Activated CD4-positive, alpha-beta T cell treated with anti-CD3 and anti-CD28 coated beads, Interleukin-10, Interleukin-2, amounts not matched to agents 100 ng/mL and 50 ng/mL, durations not matched to agents 16 hours and 8 hours (primary cell): ENCODE measurements around the gene CPLX3.

ENCODE experiments used
- DNase-seq: peaks from one replicate; pipeline ENCODE4 v3.0.0-alpha.2; 2020

Gene CPLX3

DNA sequence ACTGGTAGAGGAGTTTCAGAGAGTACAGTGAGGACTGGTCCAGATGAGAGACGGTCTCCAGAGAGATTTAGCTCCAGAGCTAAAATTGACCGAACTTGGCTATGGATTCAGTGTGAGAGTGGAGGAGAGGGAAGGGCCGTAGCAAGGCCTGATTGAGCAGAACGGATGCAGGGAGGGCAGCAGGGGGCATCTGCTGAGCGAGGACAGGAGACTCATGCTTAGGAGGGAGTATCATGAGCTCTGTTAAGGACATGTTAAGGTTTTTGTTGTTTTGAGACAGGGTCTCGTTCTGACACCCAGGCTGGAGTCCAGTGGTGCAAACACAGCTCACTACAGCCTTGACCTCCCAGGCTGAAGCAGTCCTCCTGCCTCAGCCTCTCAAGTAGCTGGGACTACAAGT is 21.5 kb upstream of the CPLX3 start:
- no peak for DNase-seq

DNA sequence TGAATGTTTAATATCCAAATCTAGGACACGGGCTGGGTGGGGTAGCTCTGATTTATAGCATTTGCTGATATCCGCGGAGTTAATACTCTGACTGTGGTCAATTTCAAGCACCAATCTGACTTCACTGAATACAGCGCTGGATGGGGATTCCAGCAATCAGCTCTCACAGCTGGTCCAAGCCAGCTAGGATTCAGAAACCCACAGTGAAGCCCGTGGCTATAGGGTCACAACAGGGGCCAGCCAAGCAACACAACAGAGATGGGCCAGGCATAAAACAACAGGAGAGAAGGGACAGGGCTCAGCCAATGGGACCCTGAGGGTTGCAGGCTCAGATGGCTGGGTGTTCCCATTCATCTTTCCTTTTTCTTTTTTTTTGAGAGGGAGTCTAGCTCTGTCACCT is 19.1 kb upstream of the CPLX3 start:
- DNase-seq, result no peak

DNA sequence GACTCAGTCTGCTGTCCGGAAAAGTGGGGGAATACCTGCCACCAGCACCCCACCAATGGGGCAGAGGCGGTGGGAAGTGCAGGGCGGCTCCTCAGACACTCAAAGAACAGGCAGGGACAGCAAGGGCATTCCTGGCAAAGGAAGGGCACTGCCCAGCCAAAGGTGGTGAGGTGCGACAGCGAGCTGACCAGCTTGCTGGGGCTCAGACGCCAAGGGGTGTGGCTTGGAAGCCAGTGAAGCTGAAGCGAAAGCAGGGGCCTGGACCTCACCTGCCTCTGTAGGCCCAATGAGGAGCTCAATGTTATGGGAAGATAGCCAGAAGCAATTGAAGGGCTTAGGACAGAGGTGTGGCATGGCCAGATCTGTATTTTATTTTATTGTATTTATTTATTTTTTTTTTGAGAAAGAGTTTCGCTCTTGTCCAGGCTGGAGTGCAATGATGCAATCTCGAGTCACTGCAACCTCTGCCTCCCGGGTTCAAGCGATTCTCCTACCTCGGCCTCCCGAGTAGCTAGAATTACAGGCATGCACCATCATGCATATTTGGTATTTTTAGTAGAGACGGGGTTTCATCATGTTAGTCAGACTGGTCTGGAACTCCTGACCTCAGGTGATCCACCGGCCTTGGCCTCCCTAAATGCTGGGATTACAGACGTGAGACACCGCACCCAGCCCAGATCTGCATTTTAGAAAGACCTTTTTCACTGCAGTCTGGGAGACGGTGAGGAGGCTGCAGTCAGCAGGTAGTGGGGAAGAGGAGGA is 18.2 kb upstream of the CPLX3 start:
- no peak for DNase-seq

DNA sequence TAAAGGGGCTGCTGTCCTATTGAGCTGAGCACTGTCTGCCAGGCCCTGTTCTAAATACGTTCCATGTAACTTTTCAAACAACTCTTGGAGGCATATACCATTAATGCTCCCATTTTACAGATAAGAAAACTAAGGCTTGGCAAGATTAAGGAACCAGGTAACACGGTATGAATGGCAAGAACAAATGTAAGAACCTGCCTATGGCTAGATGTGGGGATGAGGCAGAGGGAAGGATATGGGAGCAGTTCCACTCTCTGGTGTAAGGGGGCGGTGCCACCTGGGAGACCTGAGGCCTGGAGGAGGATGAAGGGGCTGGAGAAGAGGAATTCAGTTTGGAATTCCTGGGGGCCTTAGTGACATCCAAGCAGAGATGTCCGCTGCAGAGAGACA is 17.6 kb upstream of the CPLX3 start:
- DNase-seq, result no peak

DNA sequence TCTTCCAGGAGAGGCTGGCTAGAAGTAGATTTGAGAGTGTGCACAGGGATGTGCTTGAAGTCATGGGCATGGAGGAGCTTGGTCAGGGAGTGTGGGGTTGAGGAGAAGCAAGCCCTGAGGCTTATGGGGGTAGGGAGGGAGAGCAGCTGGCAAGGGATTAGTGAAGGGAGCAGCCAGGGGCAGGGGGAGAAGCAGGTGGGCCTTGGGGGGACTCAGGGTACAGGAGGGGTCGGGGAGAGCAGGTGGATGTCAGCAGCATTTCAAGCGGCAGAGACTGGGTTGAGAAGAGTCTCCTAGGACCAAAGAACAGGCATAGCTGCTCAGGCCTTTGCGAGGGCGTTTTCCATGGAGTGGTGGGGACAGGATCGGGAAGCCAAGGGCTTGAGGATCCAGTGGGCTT is 17.2 kb upstream of the CPLX3 start:
- no peak for DNase-seq

DNA sequence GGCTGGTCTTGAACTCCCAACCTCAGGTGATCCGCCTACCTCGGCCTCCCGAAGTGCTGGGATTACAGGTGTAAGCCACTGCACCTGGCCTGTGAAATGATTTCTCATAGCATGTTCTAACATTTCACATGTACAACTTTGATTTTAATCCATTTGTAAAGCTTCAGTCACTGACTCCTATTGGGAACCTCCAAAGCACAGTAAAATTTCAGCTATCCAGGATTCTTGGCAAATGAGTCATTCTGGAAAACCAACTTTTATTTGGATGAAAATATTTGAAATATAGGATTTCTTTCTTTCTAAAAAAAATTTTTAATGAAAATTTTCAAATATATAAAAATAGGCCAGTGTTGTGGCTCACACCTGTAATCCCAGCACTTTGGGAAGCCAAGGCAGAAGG is 16.5 kb upstream of the CPLX3 start:
- no peak for DNase-seq

DNA sequence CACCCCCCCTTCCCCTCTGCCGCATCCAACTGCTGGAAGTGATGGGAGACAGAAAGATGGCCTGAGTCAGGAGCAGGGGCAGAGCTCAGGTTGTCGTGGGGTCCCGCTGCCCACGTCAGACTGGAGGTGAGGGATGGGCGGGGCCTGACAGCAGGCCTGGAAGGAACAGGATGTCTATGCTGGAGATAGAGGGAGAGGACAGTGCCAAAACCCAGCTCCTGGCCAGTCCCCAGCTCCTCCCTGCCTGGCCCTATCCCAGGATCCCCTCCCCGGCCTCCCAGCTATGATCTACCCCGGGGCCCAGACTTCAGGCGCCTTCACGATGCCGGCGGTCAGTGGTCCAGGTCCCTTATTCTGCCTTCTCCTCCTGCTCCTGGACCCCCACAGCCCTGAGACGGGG is 13.9 kb upstream of the CPLX3 start, which contains the start of gene LMAN1L:
Gene LMAN1L, plus strand, starts transcription at position 303 of the 400 bp plus-strand sequence. Its CDS starts 20 bp downstream, at position 323.
- DNase-seq, result no peak

DNA sequence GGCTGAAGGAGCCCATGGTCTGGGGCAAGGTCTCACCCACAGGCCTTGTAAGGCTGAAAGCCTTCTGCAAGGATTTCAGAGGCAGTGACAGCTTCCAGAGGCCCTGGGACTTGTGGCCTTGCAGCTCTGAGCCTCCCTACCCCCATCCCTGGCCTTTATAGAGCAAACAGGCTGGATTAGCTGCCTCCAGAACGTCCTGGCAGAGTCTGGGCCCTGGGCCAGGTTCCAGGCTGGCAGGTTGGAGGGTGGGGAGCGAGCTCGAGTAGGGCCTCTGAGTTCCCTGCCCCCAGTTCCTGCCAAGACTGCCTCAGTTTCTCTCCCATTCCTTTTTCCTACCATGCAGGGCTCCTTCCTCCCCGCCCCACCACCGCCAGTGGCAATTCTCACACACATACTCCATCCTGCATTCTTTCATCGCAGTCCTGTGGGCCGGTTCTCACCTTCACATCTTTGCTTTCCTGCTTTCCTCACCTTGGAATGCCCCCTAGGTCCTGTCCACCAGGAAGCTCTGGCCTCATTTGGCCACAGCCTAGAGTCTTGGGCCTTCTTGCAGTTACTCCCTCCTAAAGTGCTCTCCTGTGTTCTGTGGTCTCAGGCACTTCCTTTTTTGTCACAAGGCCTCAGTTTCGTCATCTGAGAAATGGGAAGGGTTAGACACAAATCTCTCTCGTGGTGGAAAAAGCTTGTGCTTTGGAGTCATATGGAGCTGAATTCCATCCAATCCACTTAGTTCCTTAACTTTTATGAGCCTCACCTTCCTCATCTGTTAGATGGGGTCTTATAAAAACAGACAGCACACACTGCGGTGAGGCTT is 11.1 kb upstream of the CPLX3 start:
- DNase-seq, result no peak

DNA sequence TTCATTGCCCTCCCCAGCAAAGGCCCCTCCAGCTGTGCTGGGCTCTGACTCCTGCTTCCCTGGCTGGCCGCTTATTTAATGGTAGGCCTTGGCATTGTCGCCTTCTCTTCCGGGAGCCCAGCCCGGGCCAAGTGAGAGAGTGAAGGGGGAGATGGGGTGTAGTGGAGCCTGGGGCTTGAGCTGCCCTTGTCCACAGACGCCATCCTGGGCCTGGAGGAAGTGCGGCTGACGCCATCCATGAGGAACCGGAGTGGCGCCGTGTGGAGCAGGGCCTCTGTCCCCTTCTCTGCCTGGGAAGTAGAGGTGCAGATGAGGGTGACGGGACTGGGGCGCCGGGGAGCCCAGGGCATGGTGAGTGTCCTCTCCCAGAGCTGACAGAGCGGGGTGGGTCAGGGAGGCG is 10.5 kb upstream of the CPLX3 start:
- DNase-seq, result no peak

DNA sequence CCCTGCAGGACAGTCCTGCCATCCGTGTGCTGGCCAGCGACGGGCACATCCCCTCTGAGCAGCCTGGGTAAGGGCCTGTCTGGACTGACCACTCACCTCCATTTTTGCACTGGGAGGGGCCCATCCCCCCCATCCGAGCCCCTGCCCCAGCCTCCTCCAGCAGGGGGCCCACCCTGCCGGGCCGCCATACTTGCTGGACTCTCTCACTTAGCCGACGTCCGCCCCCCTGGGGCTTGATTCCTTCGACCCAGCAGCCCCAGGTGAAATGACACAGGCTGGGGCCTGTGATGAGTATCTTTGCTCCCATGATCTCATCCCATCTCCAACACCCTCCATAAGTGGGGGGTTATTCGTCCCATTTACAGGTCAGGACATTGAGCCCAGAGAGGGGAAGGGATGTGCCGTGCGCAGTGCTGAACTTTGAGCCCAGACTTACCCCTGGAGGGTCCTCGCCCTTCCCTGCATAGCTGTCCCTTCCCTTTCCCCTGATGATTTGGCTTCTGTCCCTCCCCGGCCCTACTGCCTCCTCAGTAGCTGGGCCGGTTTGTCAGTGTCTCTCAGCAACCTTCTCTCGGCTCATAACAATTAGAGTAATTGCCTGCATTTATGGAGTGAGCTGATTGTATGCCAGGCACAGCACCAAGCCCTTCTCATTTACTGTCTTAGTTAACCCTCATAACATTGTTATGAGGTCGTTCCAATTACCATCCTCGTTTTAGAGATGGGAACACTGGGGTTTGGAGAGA is 9.6 kb upstream of the CPLX3 start:
- DNase-seq, result no peak

DNA sequence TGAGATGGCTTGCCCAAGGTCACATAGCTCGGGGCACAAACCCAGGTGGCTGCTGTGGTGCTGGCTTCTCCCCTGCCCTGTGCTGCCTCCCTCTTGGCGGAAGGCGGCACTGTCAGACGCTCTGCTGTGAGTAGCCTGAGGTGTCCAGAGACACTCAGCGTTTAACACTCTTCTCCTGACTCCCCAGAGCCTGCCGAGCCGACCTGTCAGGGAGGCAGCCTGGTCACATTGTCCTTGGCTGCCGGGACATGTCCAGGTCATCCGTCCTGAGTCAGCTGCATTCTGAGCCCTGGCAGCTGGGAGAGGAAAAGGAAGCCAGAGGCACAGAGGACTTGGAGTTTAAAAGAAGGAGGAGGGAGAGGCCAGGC is 9.1 kb upstream of the CPLX3 start:
- no peak for DNase-seq

DNA sequence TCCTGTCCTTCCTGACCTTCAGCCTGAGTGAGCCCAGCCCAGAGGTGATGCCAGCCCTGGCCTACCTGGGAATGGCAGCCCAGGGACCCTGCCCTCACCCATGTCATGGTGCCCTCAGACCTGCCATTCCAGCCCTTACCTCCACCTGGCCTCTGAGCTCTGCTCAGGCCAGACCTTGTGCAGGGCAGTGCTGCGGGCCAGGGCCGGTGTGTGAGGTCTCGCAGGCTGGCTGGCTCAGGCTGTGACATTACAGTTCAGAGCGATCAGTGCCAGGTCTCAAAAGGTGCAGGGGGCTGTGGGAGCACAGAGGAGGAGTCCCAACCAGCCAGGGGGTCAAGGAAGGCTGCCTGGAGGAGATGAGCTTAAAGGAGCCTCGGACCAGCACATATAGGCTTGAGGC is 6.4 kb upstream of the CPLX3 start:
- DNase-seq, result no peak

DNA sequence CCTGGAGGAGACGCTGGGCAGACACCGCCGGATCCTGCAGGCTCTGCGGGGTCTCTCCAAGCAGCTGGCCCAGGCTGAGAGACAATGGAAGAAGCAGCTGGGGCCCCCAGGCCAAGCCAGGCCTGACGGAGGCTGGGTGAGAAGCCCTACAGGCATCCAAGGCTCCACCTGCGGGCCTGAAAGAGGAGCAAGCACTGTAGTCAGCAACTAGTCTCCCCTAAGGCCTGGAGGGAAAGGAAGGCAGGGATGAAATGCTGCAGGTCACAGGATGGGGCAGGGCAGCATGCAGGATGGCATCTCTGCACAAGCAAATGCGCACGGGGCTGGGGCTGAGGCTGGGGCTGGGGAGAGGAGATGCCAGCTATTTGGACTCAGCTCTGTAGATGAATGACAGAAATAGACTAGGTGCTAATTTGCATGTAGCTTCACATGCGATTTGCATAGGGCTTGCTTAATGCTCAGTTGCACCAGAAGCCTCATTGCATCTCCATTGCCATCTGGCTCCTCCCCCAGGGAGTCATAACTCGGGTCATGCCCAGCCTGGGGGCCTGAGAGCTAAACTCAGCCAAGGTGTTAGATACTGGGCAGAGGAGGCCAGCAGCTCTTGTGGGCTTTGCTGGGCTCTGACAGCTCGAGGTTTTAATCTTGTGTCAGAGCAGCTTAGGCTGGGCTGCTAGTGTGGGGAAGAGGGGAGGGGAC is 5.2 kb upstream of the CPLX3 start:
- DNase-seq, result no peak

DNA sequence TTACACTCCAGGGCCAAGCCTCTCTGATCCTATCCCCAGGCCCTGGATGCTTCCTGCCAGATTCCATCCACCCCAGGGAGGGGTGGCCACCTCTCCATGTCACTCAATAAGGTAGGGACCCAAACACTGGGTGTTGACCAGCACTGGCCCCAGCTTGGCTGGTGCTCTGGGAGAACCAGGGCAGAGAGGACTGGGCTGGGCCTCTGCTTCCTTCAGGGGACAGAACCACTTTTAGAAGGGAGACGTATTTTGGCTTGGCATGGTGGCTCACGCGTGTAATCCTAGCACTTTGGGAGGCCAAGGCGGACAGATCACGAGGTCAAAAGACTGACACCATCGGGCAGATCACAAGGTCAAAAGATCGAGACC is 4.7 kb upstream of the CPLX3 start:
- no peak for DNase-seq

DNA sequence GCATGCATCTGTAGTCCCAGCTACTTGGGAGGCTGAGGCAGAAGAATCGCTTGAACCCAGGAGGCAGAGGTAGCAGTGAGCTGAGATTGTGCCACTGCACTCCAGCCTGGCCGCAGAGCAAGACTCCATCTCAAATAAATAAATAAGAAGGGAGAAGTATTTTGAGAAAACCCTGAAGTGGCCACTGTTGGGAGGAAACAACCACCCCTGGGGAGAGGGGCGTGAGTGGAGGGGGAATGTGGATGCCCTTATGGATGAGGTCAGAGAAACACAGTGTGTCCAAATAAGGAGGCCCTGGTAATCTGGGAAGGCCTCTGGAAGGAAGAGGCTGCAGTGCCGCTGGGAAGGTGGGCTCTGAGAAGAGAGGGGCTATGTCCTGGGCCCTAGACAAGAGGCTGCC is 4.2 kb upstream of the CPLX3 start:
- DNase-seq, result no peak

DNA sequence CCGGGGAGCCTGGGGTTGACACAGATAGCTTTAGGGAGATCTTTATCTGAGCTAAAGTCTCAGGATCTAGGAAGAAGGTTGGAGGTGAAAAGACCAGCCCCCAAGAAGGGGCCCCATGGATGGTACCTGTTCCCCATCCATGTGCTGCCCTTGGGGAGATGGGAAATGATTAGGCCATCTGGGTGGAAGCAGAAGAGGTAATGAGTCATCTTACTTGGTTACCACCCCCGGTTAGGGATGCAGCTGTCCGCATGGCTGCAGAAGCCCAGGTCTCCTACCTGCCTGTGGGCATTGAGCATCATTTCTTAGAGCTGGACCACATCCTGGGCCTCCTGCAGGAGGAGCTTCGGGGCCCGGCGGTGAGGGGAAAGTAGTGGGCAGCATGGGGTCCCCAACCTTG is 3.1 kb upstream of the CPLX3 start:
- no peak for DNase-seq

DNA sequence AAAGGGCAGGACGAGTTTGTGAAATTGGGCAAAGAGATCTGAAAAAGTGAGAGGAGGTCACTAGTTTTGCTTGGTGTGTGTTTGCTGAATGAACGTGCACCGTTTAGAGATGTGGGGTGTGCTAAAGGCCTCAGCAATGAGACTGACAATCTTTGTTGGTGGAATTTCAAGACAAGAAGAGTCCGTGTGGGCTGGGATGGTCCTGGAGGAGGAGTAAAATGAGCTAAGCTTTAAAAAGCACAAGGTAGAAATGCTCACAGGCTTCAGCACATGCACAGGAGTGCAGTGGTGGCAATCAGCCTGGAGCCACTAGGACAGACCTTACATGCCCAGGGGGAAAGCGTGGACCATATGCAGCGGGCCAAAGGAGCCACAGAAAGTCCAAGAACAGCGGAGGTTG is 1.5 kb upstream of the CPLX3 start:
- no peak for DNase-seq

DNA sequence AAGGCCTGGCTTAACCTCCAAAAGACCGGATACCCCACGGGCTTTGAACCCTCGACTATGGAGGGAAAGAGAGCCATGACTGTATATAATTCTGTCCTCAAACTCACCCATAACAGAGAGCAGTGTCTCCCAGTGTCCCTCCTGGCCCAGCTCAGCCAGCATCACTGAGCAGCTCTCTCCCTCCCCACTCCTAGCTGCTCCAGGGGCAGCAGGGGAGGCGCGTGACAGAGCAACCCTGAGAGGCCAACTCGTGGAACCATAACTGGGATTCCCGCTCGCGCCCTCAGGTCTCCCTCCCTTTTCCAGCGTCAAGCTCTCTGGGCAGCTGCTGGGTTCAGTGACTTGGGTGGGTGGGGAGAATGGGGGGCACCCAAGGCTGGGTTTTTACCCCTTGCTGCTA is 561 bp upstream of the CPLX3 start:
- DNase-seq, result no peak

DNA sequence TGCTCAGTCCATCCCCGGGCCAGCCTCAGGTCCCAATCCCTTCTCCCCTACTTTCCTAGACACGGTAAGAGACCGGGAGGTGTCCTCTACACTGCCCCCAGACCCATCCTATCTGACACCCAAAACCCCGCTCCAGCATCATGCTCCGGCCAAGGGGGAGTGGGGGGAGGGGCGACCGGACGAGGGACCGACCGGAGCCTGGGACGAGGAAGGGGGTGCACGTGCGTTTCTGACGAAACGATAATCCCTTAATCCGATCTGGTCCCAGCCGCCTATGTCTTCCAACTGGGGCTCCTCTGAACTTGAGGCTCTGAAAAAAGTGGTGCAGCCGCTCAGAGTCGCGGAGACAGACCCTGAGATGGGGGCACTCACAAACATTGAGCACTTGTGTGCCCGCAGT is 494 bp downstream of the CPLX3 start:
- no peak for DNase-seq

DNA sequence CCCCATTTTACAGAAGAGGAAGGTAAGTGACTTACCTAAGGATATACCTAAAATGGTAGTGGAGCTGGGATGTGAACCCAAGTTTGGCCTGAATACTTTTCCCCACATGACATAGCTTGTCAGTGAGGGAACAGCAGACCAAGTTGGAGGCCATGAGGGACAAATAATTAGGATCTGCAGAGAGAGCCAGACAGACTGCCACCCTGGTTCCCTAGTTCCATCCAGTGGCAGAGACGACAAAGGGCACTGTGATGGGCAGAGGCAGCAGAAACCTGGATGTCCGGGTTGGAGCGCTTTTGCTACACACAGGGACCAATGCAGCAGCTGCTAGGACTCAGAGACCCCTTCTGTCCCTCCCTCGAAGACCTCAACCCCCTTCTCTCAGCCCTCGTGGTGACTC is 1.2 kb downstream of the CPLX3 start:
- DNase-seq, result no peak

DNA sequence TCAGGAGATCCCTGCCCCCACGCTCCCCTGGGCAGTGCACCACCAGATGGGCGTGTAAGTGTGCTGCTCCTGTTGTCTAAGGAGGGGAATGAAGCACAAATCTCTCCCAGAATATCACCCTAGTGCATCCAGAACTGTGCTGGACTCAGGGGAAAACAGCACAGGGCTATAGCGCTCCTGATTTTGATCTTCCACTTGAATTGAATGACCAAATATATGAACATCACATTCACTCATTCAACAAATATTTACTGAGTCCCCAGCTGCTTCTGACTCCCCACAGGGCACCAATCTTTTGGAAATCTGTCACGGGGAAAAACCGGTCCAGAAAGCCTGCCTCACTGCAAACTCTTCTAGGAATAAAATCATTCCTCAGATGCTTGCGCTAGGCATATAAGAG is 2.4 kb downstream of the CPLX3 start:
- no peak for DNase-seq

DNA sequence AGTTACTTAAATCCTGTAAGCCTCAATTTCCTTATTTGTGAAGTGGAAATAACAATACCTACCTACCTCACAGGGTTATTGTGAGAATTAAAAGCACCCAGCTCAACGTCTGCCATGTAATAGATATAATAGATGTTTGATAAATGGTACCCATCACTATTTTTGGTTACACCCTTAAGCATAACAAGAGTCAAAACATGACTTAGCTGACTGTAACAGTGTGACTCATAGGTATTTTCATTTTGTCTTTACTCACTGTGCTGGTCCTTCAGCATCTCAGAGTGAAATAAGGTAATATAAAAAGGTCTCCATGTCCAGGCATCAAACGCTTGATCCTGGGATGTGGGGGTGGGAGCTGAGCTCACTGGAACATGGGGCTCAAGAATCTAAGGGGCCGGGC is 3.1 kb downstream of the CPLX3 start:
- DNase-seq, result peak; percentile 69

DNA sequence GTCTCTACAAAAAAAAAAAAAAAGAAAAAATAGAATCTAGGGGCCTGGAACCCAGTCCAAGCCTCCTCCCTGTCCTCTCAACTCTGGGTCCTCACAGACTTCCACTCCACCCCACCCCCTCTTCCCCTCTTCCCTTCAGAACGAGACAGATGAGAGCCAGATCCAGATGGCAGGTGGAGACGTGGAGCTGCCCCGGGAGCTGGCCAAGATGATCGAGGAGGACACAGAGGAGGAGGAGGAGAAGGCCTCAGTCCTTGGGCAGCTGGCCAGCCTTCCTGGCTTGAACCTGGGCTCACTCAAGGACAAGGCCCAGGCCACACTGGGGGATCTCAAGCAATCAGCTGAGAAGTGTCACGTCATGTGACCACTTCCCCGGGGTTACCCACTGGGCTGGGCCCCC is 3.6 kb downstream of the CPLX3 start:
- DNase-seq, result no peak
